Mesothelial cell of epicardium (in vitro differentiated cells): ENCODE measurements around the gene NAV3. TPM values are rescaled to one million over a fixed set of nuclear protein-coding genes. Genes with fewer than 3 reads are reported as not detected.

ENCODE experiments used
- DNase-seq, 2 experiments: peaks; one replicate each; pipeline ENCODE4 v3.0.0; 2021; ENCODE audit warnings: low spot score in 2 of 2; ENCODE audit not compliant: unreplicated experiment in 2 of 2
- H3K27ac Mint-ChIP-seq: 2 replicates; pipeline ENCODE4 v1.8.0; 2021; ENCODE audit warnings: mixed read lengths
- H3K27me3 Mint-ChIP-seq: 2 replicates; pipeline ENCODE4 v1.8.0; 2021; ENCODE audit warnings: low read depth, mixed read lengths
- H3K36me3 Mint-ChIP-seq: 2 replicates; pipeline ENCODE4 v1.8.0; 2021; ENCODE audit warnings: mixed read lengths
- H3K4me1 Mint-ChIP-seq: 2 replicates; pipeline ENCODE4 v1.8.0; 2021; ENCODE audit warnings: mixed read lengths
- H3K4me3 Mint-ChIP-seq: 2 replicates; pipeline ENCODE4 v1.8.0; 2021; ENCODE audit warnings: mild to moderate bottlenecking, moderate library complexity, mixed read lengths
- H3K9me3 Mint-ChIP-seq: 2 replicates; pipeline ENCODE4 v1.8.0; 2021; ENCODE audit warnings: mixed read lengths
- CTCF ChIP-seq: fragments of 200-600 bp; sonication (generic); IDR thresholded peaks from one replicate; pipeline ENCODE4 v1.5.0; 2021; ENCODE audit warnings: antibody characterized with exemption; ENCODE audit not compliant: unreplicated experiment
- total RNA-seq: library from RNA; stranded (reverse); gene quantifications from 3 replicates; pipeline ENCODE4 v1.2.1, GENCODE V29; 2021

Gene NAV3
- total RNA-seq, 1 donor from 2014 or later = 28.7 TPM

- Mint-ChIP-seq H3K27ac (no peak overlapping the region), H3K4me1 (peaks cover 2% of the 10 kb centered on the region), H3K4me3 (no peak overlapping the region), H3K36me3 (no peaks in the 10 kb centered on the region), H3K27me3 (no peaks in the 10 kb centered on the region), H3K9me3 (peaks cover 3% of the 10 kb centered on the region)
- DNase-seq = no peak
- no peak for TF ChIP-seq CTCF
Measured at GRCh38 chr12:77996670-77997069, 166.0 kb downstream of the NAV3 start.

- Mint-ChIP-seq H3K27me3 (peaks cover 2% of the 10 kb centered on the region), H3K36me3 (no peaks in the 10 kb centered on the region), H3K4me1 (peaks cover 2% of the 10 kb centered on the region), H3K27ac (no peak overlapping the region), H3K4me3 (no peak overlapping the region), H3K9me3 (no peaks in the 10 kb centered on the region)
- no peak for TF ChIP-seq CTCF
- no peak for DNase-seq
Measured at GRCh38 chr12:77998236-77998786, 167.6 kb downstream of the NAV3 start.

GRCh38 chr12:77999074-77999715 is 168.5 kb downstream of the NAV3 start:
- H3K4me1 Mint-ChIP-seq = peaks cover 2% of the 10 kb centered on the region
- H3K36me3 Mint-ChIP-seq = no peaks in the 10 kb centered on the region
- no peak overlapping the region for H3K27ac Mint-ChIP-seq
- no peak for DNase-seq
- H3K9me3 Mint-ChIP-seq = no peaks in the 10 kb centered on the region
- H3K4me3 Mint-ChIP-seq = no peak overlapping the region
- H3K27me3 Mint-ChIP-seq = peaks cover 2% of the 10 kb centered on the region
- no peak for TF ChIP-seq CTCF

- H3K4me3 Mint-ChIP-seq = no peak overlapping the region
- no peak overlapping the region for H3K27ac Mint-ChIP-seq
- no peaks in the 10 kb centered on the region for H3K9me3 Mint-ChIP-seq
- TF ChIP-seq CTCF = no peak
- no peaks in the 10 kb centered on the region for H3K36me3 Mint-ChIP-seq
- no peak for DNase-seq
- H3K27me3 Mint-ChIP-seq = peaks cover 3% of the 10 kb centered on the region
- peaks cover 2% of the 10 kb centered on the region for H3K4me1 Mint-ChIP-seq
Measured at GRCh38 chr12:78002878-78003277, 172.2 kb downstream of the NAV3 start.

GRCh38 chr12:78004249-78005093 is 173.8 kb downstream of the NAV3 start:
- Mint-ChIP-seq H3K4me1 (no peaks in the 10 kb centered on the region), H3K36me3 (no peaks in the 10 kb centered on the region), H3K27ac (no peak overlapping the region), H3K27me3 (peaks cover 3% of the 10 kb centered on the region), H3K4me3 (no peak overlapping the region), H3K9me3 (no peaks in the 10 kb centered on the region)
- no peak for TF ChIP-seq CTCF
- DNase-seq = no peak
